ENCODE measurements around the gene ADPRH. TPM values are rescaled to one million over a fixed set of nuclear protein-coding genes. Genes with fewer than 3 reads are reported as not detected.
A peak's percentile ranks its signal among the peaks of the same experiment; 100 is the strongest.

Gene ADPRH
- polyA plus RNA-seq, 2 of the 4 experiments (the other 2 are of a cell fraction) = 3.7 to 3.8 TPM

GRCh38 chr3:119557877-119558269 is 21.4 kb upstream of the ADPRH start (continued):
- TF ChIP-seq ZSCAN20 (CRISPR knock-in tag; IDR thresholded peaks at IDR 0.05) (no peak), HMGXB4 (CRISPR knock-in tag; IDR thresholded peaks at IDR 0.05; ENCODE audit: borderline replicate concordance) (no peak)

DNA sequence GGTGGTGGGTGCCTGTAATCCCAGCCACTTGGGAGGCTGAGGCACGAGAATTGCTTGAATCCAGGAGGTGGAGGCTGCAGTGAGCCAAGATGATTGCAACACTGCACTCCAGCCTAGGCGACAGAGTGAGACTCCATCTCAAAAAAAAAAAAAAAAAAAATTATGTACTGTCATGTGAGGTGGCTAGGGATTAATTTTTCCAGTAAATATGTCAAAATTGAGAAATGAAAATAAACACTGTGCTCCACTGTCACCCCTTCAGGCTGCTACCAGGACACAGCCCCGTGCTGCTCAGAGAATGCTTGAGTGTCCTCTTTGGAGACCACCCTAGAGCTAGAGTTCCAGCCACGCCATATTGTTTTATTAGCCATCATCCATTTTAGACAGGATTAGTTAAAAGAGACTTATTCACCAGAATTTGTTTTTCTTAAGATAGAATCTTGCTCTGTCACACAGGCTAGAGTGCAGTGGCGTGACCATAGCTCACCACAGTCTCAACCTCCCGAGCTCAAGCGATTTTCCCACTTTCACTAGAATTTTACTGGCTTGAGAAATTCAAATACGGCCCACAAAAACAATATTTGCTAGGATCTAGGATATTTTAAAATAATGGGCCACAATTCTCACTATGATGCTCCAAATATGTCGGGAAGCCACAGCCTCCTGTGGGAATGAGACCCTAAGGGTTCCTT is 20.5 kb upstream of the ADPRH start:
- FAIRE-seq = no peak
- CTCF ChIA-PET = interaction anchor here (0.6 to 2.8 kb wide), 13 partner anchors 10 to 675 kb away, joined by 3 to 15 read pairs (median 4); no protein-coding TSS in a partner anchor
- H3K4me3 ChIP-seq = no peak overlapping the region
- no peak overlapping the region for H3K27ac ChIP-seq
- H3K4me1 ChIP-seq = 0 out of 3 replicates have a peak, but pooled peaks cover 3% of the 10 kb centered on the region
- WGBS (ENCODE audit: missing lambda C conversion rate) = 65% methylated on average over 9 of the region's 9 CpGs
- POLR2A ChIA-PET = no interaction called here
- TF ChIP-seq E2F6 (IDR thresholded peaks at IDR 0.05; ENCODE audit: borderline replicate concordance, low read depth) (no peak), FOXS1 (CRISPR knock-in tag; IDR thresholded peaks at IDR 0.05) (no peak), FOSB (CRISPR knock-in tag; IDR thresholded peaks at IDR 0.05) (no peak), ATOH8 (CRISPR knock-in tag; IDR thresholded peaks at IDR 0.05; ENCODE audit: low read depth) (no peak), HOXA7 (CRISPR knock-in tag; IDR thresholded peaks at IDR 0.05) (no peak), NR3C1 (IDR thresholded peaks at IDR 0.05) (no peak), CEBPB (IDR thresholded peaks at IDR 0.05) (no peak), MYC (IDR thresholded peaks at IDR 0.05; ENCODE audit: borderline replicate concordance, low read length) (no peak), TFCP2L1 (CRISPR knock-in tag; IDR thresholded peaks at IDR 0.05) (no peak), KDM1A (IDR thresholded peaks at IDR 0.05; ENCODE audit: low read depth) (no peak)
- no peak for DNase-seq (ENCODE audit: low read depth in 1 of 2, low spot score in 1 of 2)
- H3K4me2 ChIP-seq = no peak overlapping the region
- no peaks in the 10 kb centered on the region for H3K9me3 ChIP-seq
- ATAC-seq = no peak

DNA sequence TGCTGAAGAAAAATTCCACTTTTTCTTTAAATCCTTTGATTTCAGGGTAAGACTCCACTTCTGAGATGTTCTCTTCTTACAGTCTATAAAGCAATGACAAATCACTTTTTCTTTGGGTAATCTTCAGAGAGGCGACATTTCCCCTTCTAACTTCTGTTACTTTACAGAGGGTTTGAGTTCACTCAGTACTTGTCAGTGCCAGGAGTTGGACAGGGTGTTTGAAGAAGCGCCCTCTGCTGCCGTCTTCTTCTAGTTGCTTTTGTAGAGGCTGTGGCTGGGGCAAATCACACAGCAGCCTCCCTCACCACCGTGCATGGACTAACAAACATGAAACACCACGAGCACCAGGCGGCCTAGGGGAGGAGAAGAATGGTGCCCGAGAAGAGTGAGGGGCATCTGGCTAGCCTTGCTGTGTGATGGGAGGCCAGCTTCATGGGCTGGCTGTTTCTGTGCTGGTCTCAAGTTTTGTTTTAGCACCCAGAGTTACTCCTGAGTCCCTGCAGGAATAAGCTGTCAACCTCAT is 19.8 kb upstream of the ADPRH start, which contains the start of gene CD80:
TSS of gene CD80 (minus strand) at position 174 of the 523 bp plus-strand sequence. CDS start 1,886 bp downstream, outside the sequence.
- H3K9me3 ChIP-seq = no peaks in the 10 kb centered on the region
- no peak within 1 kb of the TSS for H3K4me3 ChIP-seq
- ChIA-PET CTCF (interaction anchor here (0.6 to 2.8 kb wide), 22 partner anchors 9 to 688 kb away, joined by 3 to 15 read pairs (median 3); no protein-coding TSS in a partner anchor), POLR2A (no interaction called here)
- peak within 1 kb of the TSS in 1 of 2 experiments; percentile 26; a peak in 1 of 6 replicates for H3K27ac ChIP-seq
- no peak for FAIRE-seq
- peak; percentile 96 to 100 for ATAC-seq
- WGBS (ENCODE audit: missing lambda C conversion rate) = 0% methylated on average over 7 of the region's 7 CpGs
- H3K4me1 ChIP-seq = 0 out of 3 replicates have a peak, but pooled peaks cover 3% of the 10 kb centered on the region
- peak; percentile 55 to 79 for DNase-seq (ENCODE audit: low read depth in 1 of 2, low spot score in 1 of 2)
- TF ChIP-seq RAD21 (conservative IDR thresholded peaks at IDR 0.05 in 1 of 2, IDR thresholded peaks at IDR 0.05 in 1 of 2) (peak; percentile 56), SMC3 (IDR thresholded peaks at IDR 0.05) (peak; percentile 64), EHMT2 (IDR thresholded peaks at IDR 0.05; ENCODE audit: low read depth) (no peak)
- TF ChIP-seq, protein P1, sequence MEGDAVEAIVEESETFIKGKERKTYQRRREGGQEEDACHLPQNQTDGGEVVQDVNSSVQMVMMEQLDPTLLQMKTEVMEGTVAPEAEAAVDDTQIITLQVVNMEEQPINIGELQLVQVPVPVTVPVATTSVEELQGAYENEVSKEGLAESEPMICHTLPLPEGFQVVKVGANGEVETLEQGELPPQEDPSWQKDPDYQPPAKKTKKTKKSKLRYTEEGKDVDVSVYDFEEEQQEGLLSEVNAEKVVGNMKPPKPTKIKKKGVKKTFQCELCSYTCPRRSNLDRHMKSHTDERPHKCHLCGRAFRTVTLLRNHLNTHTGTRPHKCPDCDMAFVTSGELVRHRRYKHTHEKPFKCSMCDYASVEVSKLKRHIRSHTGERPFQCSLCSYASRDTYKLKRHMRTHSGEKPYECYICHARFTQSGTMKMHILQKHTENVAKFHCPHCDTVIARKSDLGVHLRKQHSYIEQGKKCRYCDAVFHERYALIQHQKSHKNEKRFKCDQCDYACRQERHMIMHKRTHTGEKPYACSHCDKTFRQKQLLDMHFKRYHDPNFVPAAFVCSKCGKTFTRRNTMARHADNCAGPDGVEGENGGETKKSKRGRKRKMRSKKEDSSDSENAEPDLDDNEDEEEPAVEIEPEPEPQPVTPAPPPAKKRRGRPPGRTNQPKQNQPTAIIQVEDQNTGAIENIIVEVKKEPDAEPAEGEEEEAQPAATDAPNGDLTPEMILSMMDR (IDR thresholded peaks at IDR 0.05) = peak; percentile 64
- H3K4me2 ChIP-seq = peak within 1 kb of the TSS; percentile 55

Measured in A549 (cell line).